Spleen (tissue), 11 donors: ENCODE results near the gene HNRNPUL1. TPM values are rescaled to one million over a fixed set of nuclear protein-coding genes. Genes with fewer than 3 reads are reported as not detected.

Experiments used
- DNase-seq: peaks from one replicate; pipeline ENCODE4 v3.0.0-alpha.2; 2020
- H3K27ac ChIP-seq, 8 donors: fragments of 200-600 bp; sonication (generic) in 7 of 8; 1 replicate in 4 of 8; 2 replicates in 4 of 8; pipeline versions ENCODE4 v1.5.0 to v1.8.0; 2016 to 2021; ENCODE audit warnings: inconsistent platforms in 4 of 8, mild to moderate bottlenecking in 4 of 8, moderate library complexity in 1 of 8
- H3K27me3 ChIP-seq, 7 donors: fragments of 200-600 bp; sonication (generic) in 6 of 7; replicated peaks in 1 of 7; 1 replicate in 4 of 7; 2 replicates in 3 of 7; pipeline versions ENCODE4 v1.5.0 to v1.8.0; 2016 to 2021; ENCODE audit warnings: inconsistent platforms in 3 of 7, mild to moderate bottlenecking in 1 of 7
- H3K36me3 ChIP-seq, 6 donors: fragments of 200-600 bp; sonication (generic) in 5 of 6; 1 replicate in 4 of 6; 2 replicates in 2 of 6; pipeline versions ENCODE4 v1.5.0 to v1.8.0; 2016 to 2021; ENCODE audit warnings: inconsistent platforms in 2 of 6
- H3K4me1 ChIP-seq, 6 donors: fragments of 200-600 bp; sonication (generic) in 5 of 6; 1 replicate in 3 of 6; 2 replicates in 3 of 6; pipeline versions ENCODE4 v1.5.0 to v1.8.0; 2016 to 2021; ENCODE audit warnings: inconsistent platforms in 3 of 6
- H3K4me3 ChIP-seq, 8 donors: fragments of 200-600 bp; sonication (generic) in 7 of 8; 1 replicate in 4 of 8; 2 replicates in 4 of 8; pipeline versions ENCODE4 v1.5.0 to v1.8.0; 2016 to 2021; ENCODE audit warnings: inconsistent platforms in 4 of 8, mild to moderate bottlenecking in 4 of 8, moderate library complexity in 2 of 8
- H3K9me3 ChIP-seq, 8 donors: fragments of 200-600 bp; sonication (generic) in 7 of 8; 1 replicate in 4 of 8; 2 replicates in 4 of 8; pipeline versions ENCODE4 v1.5.0 to v1.8.0; 2016 to 2021; ENCODE audit warnings: inconsistent platforms in 4 of 8
- CTCF ChIP-seq, 11 experiments: fragments of 200-600 bp in 7 of 11; fragments of 450-650 bp in 4 of 11; sonication (generic) in 4 of 11; IDR thresholded peaks in 8 of 11; conservative IDR thresholded peaks in 3 of 11; 1 replicate in 7 of 11; 2 replicates in 4 of 11; pipeline versions ENCODE4 v1.4.0 to v1.8.0; 2016 to 2021; ENCODE audit warnings: antibody characterized with exemption in 11 of 11, inconsistent platforms in 4 of 11, mild to moderate bottlenecking in 1 of 11
- POLR2A ChIP-seq, 3 donors: fragments of 450-650 bp; IDR thresholded peaks; one replicate each; pipeline ENCODE4 v1.5.1; 2017; ENCODE audit warnings: antibody characterized with exemption in 3 of 3, mild to moderate bottlenecking in 1 of 3
- POLR2AphosphoS5 ChIP-seq, 3 donors: sonication (generic); formaldehyde crosslinking; IDR thresholded peaks; one replicate each; pipeline ENCODE4 v1.5.1; 2017; ENCODE audit warnings: antibody characterized with exemption in 3 of 3
- WGBS, 5 donors: extraction: QIAGEN DNeasy Blood & Tissue Kit in 3 of 5; methylation state at CpG; one replicate each; pipeline versions ENCODE4 v1.1.5 to v1.1.7; 2013 to 2018; 5-methylcytosine and 5-hydroxymethylcytosine counted together
- intact Hi-C: fragments of 100-400 bp; cut with DNase I; formaldehyde crosslinking; loops from one replicate; pipeline ENCODE4 v1.15.0; 2023; ENCODE audit warnings: low total_unique reads
- polyA plus RNA-seq, 3 donors: library from polyadenylated mRNA; stranded (reverse); fragments of 200-250 nt; gene quantifications; one replicate each; pipeline ENCODE4 v1.2.1, GENCODE V29; 2013
- total RNA-seq, 7 donors: library from RNA; depleted of rRNA in 3 of 7; stranded (reverse); fragments of >200 nt in 3 of 7; fragmentation: NEBNext Ultra II Directional in 4 of 7; extraction: Animal tissue kit (Norgen Biotek cat#: 25700) in 4 of 7; gene quantifications; one replicate each; pipeline versions ENCODE4 v1.1.0 to v1.2.1, GENCODE V29; 2016 to 2021
- donor health status: healthy with polysubstance abuse.
- donor health status: DM: no; HTN: no; CAD: no; lungs with moderate emphysema.
- donor health status: DM: no; HTN: no; CAD: no.
- donor health status: Bipolar disorder and iron deficiency.
- donor health status: healthy.
- donor health status: DM: no; HTN: no; CAD: no.
- donor health status: DM: yes; HTN: yes; CAD: no.

The HNRNPUL1 gene
- total and polyA plus RNA-seq, 10 donors = 53.9 to 213 (median 164) TPM

- peaks cover 32 to 62% (median 54%) of the 10 kb centered on the region in 6 donors for H3K4me1 ChIP-seq
- H3K27ac ChIP-seq = peak overlapping the region; percentile 9 to 98 (median 86)
- intact Hi-C loops = no loop called here
- H3K9me3 ChIP-seq = no peaks in the 10 kb centered on the region
- H3K4me3 ChIP-seq = no peak overlapping the region
- no peaks in the 10 kb centered on the region for H3K27me3 ChIP-seq
- 58 to 70% (median 62%) methylated on average over 2 of the region's 2 CpGs for WGBS, 5 donors
- TF ChIP-seq POLR2A (IDR thresholded peaks at IDR 0.05) = no peak
- no peak for TF ChIP-seq CTCF (IDR thresholded peaks at IDR 0.05 in 8 of 11, conservative IDR thresholded peaks at IDR 0.05 in 3 of 11)
- no peak for TF ChIP-seq POLR2AphosphoS5 (IDR thresholded peaks at IDR 0.05)
- peaks cover 10 to 100% (median 90%) of the 10 kb centered on the region in 6 donors for H3K36me3 ChIP-seq
- DNase-seq = no peak
These were observed 32.3 kb downstream of the HNRNPUL1 start for GRCh38 chr19:41296433-41296871.

DNA sequence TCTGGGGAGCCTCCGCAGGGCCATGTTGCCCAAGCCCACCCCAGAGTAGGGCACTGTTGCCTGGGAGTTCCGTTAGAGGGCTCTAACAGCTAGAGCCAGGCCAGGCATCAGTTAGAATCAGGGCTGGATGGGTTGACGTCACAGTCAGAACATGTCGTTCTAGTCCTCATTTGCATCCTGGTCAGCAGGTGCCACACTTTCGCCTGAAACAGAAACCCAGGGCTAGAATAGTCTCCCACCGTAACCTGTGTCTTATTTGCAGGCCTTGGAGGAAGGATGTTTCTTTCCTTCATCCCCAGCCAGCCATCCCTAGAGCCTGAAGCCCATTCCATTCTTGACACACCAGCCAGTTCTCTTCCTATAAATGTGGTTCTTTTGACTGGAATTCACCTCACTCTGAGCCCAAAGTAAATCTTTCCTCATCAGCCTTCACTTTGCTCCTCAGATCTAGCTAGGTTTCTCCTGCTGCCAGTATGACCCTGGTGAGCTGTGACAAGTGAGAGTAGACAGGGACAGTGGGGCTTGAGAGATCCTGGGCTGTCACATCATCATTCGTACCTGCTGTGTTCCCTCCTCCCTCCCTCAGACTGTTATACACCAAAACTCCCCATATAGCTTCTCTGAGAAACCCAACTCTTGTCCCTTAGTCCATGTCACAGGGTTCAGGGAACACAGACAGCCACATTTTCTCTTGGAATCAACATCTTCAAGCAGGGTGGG, 33.6 kb downstream of the HNRNPUL1 start:
- intact Hi-C loops = no loop called here
- TF ChIP-seq CTCF (IDR thresholded peaks at IDR 0.05 in 8 of 11, conservative IDR thresholded peaks at IDR 0.05 in 3 of 11) = peak in 5 of 11 experiments; percentile 12 to 21 (median 16)
- peak; percentile 12 to 79 (median 72) for TF ChIP-seq POLR2AphosphoS5 (IDR thresholded peaks at IDR 0.05)
- TF ChIP-seq POLR2A (IDR thresholded peaks at IDR 0.05) = peak in 1 of 3 donors; percentile 11
- WGBS, 5 donors = 55 to 63% (median 58%) methylated on average over 6 to 7 of the region's 7 CpGs
- peaks cover 6 to 100% (median 87%) of the 10 kb centered on the region in 6 donors for H3K36me3 ChIP-seq
- no peaks in the 10 kb centered on the region for H3K9me3 ChIP-seq
- peak overlapping the region; percentile 70 to 98 (median 86) for H3K27ac ChIP-seq
- peaks cover 39 to 75% (median 68%) of the 10 kb centered on the region in 6 donors for H3K4me1 ChIP-seq
- H3K4me3 ChIP-seq = peak overlapping the region in 2 of 8 donors; percentile 5 to 24
- peak; percentile 82 for DNase-seq
- H3K27me3 ChIP-seq = no peaks in the 10 kb centered on the region

DNA sequence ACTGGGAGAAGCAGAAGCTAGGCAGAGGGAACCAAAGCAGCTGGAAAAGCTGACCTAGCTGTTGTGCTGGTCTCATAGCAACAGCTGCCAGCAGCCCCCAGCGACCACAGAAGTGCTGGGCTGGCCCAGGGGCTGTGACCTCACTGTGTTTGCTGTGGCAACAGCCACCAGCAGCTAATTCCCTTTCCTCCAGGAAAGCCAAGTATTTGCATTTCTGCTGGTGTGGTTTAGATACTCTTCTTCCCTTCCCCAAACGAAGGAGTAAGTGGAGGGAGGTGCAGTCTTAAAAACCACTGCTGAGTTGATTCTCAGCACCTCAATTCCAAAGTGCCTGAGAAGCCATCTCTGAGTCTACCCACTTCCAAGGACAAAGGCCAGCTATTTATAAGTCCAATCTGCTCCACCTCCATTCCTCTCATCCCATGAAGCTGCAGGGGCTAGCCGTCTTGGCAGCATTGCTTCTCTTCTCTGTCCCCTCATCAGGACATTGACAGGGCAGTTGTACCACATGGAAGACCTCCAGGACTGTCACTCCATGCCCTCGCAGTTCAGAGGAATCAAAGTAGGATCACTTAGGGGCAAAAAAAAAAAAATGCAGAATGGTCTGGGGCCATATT, 34.3 kb downstream of the HNRNPUL1 start:
- Histone ChIP-seq H3K4me3 (peak overlapping the region in 2 of 8 donors; percentile 5 to 24), H3K9me3 (no peaks in the 10 kb centered on the region), H3K4me1 (peaks cover 46 to 82% (median 74%) of the 10 kb centered on the region in 6 donors), H3K27me3 (no peaks in the 10 kb centered on the region), H3K27ac (peak overlapping the region; percentile 70 to 98 (median 86)), H3K36me3 (peaks cover 5 to 100% (median 83%) of the 10 kb centered on the region in 6 donors)
- intact Hi-C loops = no loop called here
- 29 to 41% (median 35%) methylated on average over 3 to 4 of the region's 4 CpGs for WGBS, 5 donors
- TF ChIP-seq POLR2AphosphoS5 (IDR thresholded peaks at IDR 0.05) = peak; percentile 62 to 82 (median 63)
- TF ChIP-seq POLR2A (IDR thresholded peaks at IDR 0.05) = no peak
- TF ChIP-seq CTCF (IDR thresholded peaks at IDR 0.05 in 8 of 11, conservative IDR thresholded peaks at IDR 0.05 in 3 of 11) = no peak
- DNase-seq = no peak
